RWPE1 (cell line): ENCODE results near the gene CNTN5.

Experiments used
- CTCF ChIA-PET: fragments of 350-600 bp; sonication (Branson Sonifier 250); formaldehyde crosslinking; extraction: SDS; loops from one replicate; lab custom pipeline; 2021; lab: Yijun Ruan, JAX
- POLR2A ChIA-PET: fragments of 400-600 bp; formaldehyde crosslinking; extraction: SDS; loops from one replicate; lab custom pipeline; 2020; ENCODE audit warnings: antibody characterized with exemption; ENCODE audit not compliant: low non-redundant PET; lab: Yijun Ruan, JAX
- DNase-seq: peaks from one replicate; pipeline ENCODE4 v3.0.0; 2012; ENCODE audit warnings: low spot score
- H3K27ac ChIP-seq: fragments of 450-650 bp; 2 replicates; pipeline ENCODE4 v1.5.1; 2017
- TF ChIP-seq, protein P1 (sequence below): fragments of 450-650 bp; conservative IDR thresholded peaks from 2 replicates; pipeline ENCODE4 v1.5.1; 2017; ENCODE audit warnings: low read depth, mild to moderate bottlenecking

CNTN5 gene

DNA sequence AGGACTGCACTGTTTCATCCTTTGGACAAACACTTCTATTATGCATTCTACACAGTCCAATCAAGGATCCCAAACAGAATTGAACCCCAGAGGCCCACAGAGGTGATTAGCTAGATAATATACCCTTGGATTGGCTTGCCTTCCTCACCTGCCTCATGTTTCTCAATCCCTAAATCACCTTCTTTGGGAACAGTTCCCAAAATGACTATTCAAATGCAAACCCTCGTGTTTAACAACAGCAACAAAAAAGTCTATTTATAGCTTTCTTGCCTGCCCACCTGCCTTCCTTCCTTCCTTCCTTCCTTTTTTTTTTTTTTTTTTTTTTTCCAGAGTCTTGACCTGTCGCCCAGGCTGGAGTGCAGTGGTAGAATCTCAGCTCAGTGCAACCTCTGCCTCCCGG lies 180.0 kb downstream of the CNTN5 start:
- TF ChIP-seq, protein P1, sequence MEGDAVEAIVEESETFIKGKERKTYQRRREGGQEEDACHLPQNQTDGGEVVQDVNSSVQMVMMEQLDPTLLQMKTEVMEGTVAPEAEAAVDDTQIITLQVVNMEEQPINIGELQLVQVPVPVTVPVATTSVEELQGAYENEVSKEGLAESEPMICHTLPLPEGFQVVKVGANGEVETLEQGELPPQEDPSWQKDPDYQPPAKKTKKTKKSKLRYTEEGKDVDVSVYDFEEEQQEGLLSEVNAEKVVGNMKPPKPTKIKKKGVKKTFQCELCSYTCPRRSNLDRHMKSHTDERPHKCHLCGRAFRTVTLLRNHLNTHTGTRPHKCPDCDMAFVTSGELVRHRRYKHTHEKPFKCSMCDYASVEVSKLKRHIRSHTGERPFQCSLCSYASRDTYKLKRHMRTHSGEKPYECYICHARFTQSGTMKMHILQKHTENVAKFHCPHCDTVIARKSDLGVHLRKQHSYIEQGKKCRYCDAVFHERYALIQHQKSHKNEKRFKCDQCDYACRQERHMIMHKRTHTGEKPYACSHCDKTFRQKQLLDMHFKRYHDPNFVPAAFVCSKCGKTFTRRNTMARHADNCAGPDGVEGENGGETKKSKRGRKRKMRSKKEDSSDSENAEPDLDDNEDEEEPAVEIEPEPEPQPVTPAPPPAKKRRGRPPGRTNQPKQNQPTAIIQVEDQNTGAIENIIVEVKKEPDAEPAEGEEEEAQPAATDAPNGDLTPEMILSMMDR = no peak
- ChIA-PET CTCF (no interaction called here), POLR2A (no interaction called here)
- H3K27ac ChIP-seq = no peak overlapping the region
- no peak for DNase-seq

DNA sequence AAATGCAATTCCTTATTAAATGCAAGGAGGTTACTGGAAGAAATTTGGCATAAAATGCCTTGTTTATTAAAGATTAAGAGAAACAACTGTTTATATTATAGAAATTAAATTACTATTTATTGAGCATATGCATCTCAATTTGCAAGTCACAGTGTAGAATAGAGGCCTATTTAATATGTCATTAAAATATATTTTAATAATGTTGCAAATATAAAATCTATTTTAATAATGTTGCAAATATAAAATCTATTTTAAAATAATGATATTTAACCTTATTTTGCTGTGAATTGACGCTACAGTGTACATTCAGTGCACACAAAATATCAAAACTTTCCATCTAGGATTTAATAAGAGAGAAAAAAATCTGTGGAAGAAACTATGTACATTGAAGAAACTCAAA lies 188.1 kb downstream of the CNTN5 start:
- TF ChIP-seq, protein P1 = no peak
- ChIA-PET CTCF (no interaction called here), POLR2A (no interaction called here)
- DNase-seq = no peak
- no peak overlapping the region for H3K27ac ChIP-seq

DNA sequence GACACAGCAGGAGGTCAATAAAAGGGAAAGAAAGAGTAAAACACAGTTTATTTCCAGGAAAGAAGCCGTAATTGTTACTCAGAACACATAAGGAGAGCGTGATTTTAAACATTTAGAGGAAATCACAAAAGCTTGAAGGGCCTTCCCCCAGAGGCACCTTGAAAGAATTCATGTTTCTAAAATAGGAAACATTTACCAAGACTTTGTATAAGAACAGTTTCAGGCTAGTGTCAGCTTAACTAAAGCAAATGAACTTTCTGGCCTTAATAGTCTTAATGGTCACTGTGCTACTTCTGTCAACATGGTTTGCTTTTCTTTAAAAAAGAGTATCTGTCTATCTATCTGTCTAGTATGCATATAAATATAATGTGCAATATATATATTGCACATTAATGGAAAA lies 208.8 kb downstream of the CNTN5 start:
- TF ChIP-seq, protein P1 = no peak
- no peak overlapping the region for H3K27ac ChIP-seq
- ChIA-PET CTCF (no interaction called here), POLR2A (no interaction called here)
- no peak for DNase-seq

DNA sequence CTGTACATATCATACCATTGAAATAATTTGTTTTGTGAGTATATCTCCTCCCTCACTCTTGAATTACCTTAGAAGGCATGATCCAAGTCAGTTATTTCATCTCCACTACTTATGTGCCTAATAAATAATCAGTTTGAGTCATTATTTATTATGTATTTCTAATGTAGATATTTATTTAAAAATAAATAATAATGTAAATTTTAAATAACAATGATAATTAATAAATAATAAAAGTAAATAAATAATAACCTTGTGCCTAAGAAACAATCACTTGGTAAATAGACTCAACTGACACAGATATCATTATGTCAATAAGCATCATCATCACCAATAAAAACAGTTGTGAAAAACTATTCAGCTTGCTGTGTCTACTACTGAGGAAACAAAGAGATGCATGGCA lies 213.8 kb downstream of the CNTN5 start:
- TF ChIP-seq, protein P1 = no peak
- ChIA-PET POLR2A (no interaction called here), CTCF (no interaction called here)
- DNase-seq = no peak
- H3K27ac ChIP-seq = no peak overlapping the region

DNA sequence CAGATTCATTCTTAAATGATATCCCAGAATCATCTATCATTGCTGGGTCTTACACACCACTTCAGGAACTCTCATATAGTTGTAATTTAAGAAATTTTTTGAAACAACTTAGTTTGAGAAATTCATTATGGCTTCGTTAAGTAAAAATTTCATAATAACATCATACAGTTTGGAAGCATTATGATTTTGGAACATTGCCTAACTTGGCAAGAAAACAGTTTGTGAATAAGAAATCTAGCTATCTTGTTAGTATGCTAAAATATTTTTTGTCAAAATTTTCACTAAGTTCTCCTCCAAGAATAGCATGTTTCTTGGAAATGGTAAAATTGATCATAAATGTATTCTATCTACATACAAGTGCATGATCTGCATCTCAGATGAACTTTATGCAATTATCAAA lies 217.7 kb downstream of the CNTN5 start:
- TF ChIP-seq, protein P1 = no peak
- no peak for DNase-seq
- no peak overlapping the region for H3K27ac ChIP-seq
- POLR2A ChIA-PET = no interaction called here
- CTCF ChIA-PET = interaction anchor here (0.8 kb wide), 1 partner anchor 158 kb away, joined by 3 read pairs; no protein-coding TSS in a partner anchor

DNA sequence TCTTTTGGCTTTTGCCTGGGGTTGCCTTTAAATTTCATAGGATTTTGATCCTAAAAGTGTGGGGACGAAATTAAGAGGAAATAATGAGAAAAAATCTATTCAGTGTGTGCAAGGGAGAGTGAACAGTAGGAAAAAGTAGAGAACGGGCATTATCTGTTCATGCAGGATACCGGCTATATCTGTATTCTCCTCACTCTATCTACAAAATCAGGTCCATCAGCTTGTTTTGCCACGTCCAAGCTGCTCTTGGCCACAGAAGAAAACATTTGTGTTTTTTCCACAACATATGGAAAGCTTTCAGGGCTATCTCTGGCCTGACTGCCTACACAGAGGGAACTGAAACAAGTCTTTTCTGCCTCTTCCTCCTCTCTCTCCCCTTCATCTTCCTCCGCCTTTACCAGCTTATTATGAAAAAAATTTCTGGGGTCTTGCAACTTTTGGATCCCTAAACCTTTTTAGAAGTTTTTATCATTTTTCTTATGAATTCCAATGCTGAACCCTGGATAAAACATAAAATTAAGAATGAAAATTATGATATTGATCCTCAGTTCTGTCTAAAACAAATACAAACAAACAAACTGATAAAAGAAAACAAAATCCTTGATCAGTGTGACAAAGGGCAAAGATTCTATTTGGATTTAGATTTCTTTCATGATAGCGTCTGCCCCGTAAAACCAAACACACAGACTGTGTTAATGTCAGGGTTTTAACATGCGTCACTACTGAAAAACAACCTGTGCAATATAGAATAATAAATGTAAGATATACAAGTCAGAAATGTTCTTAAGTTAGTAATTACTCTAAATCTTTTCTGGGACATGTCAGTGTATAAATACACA lies 219.7 kb downstream of the CNTN5 start:
- CTCF ChIA-PET = no interaction called here
- TF ChIP-seq, protein P1 = no peak
- POLR2A ChIA-PET = no interaction called here
- no peak for DNase-seq
- no peak overlapping the region for H3K27ac ChIP-seq
